Cerebellar nuclear complex (tissue), 1 donor: Measurements from ENCODE around the gene CST4.
"Not testable (repeated sequence)": the region's sequence is repeated elsewhere in the genome, so short reads cannot be mapped to it uniquely, and the experiment has no call there.

Experiments
- DNase-seq, 2 experiments: peaks; one replicate each; lab custom pipeline; 2025; lab: John Stamatoyannopoulos, UW

The CST4 gene, protein sequence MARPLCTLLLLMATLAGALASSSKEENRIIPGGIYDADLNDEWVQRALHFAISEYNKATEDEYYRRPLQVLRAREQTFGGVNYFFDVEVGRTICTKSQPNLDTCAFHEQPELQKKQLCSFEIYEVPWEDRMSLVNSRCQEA

DNA sequence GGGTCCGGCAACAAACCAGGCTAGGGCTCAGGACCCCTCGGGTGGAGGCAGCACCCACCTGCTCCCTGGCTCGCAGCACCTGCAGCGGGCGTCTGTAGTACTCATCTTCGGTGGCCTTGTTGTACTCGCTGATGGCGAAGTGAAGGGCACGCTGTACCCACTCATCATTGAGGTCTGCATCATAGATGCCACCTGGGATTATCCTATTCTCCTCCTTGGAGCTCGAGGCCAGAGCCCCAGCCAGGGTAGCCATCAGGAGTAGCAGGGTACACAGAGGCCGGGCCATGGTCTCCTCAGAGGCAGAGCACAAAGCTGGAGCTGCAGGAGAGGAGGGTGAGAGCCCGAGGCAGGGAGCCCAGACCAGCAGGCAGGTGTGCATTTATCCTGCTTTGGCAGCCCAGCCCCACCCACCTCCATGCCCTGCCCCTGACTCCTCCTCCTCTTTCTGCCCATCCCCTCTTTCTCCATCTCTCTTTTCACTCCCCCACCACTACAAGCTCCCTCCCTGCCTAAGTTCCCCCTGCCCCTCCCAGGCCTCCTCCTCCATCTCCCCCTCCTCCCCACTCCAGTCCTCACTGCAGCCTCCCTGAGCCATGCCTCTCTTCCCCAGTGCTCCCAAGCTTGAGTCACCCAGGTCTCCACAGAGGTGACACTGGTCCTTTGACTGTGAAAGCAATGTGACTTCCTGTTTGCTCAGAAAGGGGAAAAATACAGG lies at the start of gene CST4:
Gene CST4, minus strand, starts transcription at position 355 of the 715 bp plus-strand sequence. Its CDS starts 69 bp downstream, at position 286.
- not testable (repeated sequence) for DNase-seq

DNA sequence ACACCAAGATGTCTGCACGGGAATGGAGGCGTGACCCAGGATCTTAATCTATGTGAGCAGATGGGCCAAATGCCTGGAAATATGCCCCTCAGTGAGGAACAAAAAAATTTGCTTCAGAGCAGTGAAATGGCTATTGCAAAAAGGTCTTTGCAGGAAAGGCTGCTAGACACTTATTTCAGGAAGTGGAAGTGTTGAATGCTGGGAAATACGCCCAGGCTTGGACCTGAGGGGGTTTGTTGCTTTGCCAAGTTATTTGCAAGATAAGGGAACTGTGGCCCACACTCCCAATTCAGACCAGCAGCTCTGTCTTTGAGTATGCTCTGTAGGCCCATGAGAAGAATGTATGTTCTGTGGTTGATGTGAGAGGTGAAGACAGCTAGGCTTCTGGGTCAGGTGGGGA lies 46.6 kb upstream of the CST4 start:
- not testable (repeated sequence) for DNase-seq

DNA sequence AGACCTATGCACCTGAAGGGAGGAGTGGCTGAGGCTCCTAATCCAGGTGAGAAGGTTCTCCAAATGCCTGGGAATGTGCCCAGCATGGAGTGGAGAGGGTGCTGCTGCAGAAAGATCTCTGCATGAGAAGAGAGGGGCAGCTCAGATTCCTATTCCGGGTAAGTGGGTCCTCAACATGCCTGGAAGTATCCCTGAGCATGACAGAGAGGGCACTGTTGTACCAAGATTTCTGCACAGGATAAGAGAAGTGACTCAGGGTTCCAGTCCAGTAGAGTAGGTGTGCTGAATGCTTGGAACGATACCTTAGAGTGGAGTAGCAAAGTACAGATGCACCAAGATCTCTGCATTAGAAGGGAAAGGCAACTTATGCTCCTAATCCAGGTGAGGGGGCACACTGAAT lies 46.1 kb upstream of the CST4 start:
- DNase-seq = not testable (repeated sequence)

- not testable (repeated sequence) for DNase-seq
Observed at GRCh38 chr20:23734440-23734839, 45.6 kb upstream of the CST4 start.

- DNase-seq = no peak
Observed at GRCh38 chr20:23727016-23727415, 38.2 kb upstream of the CST4 start.

DNA sequence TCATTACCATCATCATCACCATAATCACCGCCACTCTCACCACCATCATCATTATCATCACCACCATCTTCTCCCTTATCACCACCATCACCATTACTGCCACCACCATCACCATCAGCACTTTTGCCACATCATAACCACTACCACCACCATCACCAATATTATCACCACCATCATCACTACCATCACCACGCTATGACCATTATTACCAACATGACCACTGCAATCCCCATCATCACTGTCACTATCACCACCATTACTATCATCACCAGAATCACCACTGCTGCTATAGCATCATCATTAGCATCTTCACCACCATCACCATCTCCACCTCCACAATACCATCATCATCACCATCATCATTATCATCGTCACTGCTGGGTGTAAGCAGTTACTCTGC lies 36.3 kb upstream of the CST4 start:
- DNase-seq = no peak

- DNase-seq = not testable (repeated sequence)
Observed at GRCh38 chr20:23723659-23724307, 34.9 kb upstream of the CST4 start.

DNA sequence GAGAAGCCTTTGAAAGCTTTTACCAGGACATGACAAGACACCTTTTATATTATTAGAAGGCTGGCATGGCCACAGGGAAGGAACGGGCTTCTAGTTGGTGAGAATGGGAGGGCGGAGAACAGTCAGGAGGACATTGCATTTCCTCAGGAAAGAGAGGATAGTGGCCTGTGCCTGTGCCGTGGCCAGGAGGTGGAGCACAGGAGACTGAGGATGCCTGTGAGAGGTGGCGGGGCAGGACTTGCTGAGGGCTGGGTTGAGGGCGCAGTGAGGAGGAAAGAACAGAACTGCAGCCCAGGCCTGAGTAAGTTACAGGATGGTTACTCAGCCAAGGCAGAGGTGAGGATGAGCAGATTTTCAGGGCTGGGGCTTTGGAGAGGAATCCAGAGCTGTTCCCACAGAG lies 34.0 kb upstream of the CST4 start:
- DNase-seq = not testable (repeated sequence)

- DNase-seq = no peak
Observed at GRCh38 chr20:23721962-23722361, 33.1 kb upstream of the CST4 start.

DNA sequence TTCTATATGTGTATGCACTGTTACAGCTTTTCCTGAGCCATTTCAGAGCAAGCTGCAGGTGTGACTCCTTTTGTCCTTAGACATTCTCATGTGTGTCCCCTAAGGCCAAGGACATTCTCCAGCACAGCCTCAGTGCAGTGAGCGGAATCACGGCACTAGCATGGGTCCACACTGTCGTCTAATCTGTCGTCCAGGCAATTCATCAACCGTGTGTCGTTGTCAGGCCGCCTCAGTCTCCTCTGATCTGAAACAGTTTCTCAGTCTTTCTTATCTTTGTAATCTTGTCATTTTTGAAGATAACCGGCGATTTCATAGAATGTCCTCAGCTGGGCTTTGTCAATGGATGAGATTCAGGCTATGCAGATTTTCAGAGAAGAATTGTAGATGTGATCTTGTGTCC lies 30.5 kb upstream of the CST4 start:
- DNase-seq = not testable (repeated sequence)

GRCh38 chr20:23711778-23712177 lies 22.9 kb upstream of the CST4 start:
- not testable (repeated sequence) for DNase-seq

- DNase-seq = no peak
Observed at GRCh38 chr20:23710771-23711170, 21.9 kb upstream of the CST4 start.

GRCh38 chr20:23705895-23706294 lies 17.1 kb upstream of the CST4 start:
- no peak for DNase-seq

GRCh38 chr20:23702021-23702420 lies 13.2 kb upstream of the CST4 start:
- no peak for DNase-seq

GRCh38 chr20:23700931-23701330 lies 12.1 kb upstream of the CST4 start:
- no peak for DNase-seq

GRCh38 chr20:23697947-23698346 lies 9.1 kb upstream of the CST4 start:
- DNase-seq = no peak

DNA sequence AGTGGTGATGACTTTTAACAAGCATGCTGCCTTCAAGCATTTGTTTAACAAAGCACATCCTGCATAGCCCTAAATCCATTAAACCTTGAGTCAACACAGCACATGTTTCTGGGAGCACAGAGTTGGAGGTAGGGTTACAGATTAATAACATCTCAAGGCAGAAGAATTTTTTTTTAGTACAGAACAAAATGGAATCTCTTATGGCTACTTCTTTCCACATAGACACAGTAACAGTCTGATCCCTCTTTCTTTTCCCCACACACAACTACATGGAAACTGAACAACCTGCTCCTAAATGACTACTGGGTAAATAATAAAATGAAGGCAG lies 6.2 kb upstream of the CST4 start:
- DNase-seq = not testable (repeated sequence)

GRCh38 chr20:23694178-23695067 lies 5.6 kb upstream of the CST4 start:
- DNase-seq = not testable (repeated sequence)

DNA sequence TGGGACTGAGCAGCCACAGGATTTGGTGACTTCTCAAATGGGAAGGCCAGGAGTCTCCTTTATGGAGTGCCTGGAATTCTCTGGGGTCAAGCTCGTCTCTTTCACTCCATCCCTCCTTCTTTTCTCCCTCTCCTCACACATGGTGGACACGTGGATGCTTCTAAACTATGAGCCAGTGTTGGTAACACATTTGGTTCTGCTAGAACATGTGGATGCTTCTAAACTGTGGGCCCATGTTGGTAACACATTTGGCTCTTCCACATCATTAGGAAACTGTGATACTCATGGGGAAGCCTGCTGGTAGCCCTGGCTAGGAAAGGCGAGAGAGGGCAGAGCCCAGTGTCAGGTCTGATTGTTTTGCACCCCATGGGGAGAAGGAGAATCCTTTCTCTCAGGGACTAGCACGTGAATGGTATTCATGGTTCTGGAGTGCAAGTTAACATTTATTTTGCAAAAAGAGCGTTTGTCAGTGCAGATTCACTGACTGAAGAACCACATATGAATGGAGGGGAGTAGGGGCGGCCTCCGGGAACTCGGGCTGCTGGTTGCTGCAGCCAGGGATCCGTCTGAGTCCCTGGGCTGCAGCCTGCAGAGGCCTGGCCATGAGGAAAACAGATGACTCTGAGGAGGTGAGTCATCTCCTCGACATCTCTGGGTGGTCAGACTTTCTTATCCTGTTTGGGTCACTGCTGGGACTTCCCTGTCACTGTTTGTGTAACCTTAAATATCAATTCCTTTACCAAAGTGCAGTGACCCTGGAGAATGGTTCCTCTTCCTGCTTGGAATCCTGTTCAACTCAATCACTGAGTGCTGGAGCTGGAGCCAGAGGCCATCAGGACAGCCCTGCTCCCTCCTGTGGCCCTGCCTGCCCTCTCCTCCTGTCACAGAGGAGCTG lies 4.1 kb upstream of the CST4 start:
- DNase-seq = not testable (repeated sequence)

DNA sequence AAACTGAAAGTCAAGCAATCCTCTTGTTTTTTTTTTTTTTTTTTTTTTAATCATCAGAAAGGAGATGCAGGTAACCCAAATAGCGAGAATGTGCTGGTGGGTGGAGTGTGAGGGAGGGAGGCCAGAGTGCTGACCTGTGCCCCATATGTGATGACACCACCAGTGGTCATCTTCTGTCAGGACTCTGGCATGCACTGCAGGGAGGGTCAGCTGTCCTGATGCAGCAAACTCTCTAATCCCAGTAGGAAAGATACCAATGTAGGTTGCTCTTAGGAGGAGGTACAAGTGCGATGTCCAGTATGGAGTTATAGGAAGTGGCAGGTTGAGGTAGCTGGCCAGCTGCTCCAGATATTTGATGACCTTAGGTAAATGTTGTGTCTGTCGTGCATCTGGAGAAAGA lies 2.8 kb upstream of the CST4 start:
- no peak for DNase-seq

GRCh38 chr20:23690581-23690980 lies 1.7 kb upstream of the CST4 start:
- DNase-seq = no peak

DNA sequence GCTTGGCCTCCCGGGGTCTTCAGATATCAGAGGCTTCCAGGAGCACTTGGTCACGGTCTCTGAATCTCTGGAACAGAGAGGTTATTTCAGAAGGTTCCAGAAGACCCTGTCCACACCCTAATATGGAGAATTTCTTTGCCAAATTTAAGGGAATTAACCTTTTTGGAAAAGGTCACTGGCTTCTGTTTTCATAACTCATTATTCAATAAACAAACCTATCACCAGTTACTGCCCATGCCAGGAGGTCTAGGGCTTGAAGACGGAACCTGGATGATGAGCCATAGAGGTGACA lies 507 bp upstream of the CST4 start:
- DNase-seq = no peak
